T-helper 2 cell treated with Interferon-gamma antibody and Interleukin-4, amounts not matched to agents 100 ng/mL and 5 ng/mL, for 36 hours (primary cell): ENCODE data around the gene NQO2. TPM values are rescaled to one million over a fixed set of nuclear protein-coding genes. Genes with fewer than 3 reads are reported as not detected.
"Not testable (repeated sequence)": the region's sequence is repeated elsewhere in the genome, so short reads cannot be mapped to it uniquely, and the experiment has no call there.

Experiments
- intact Hi-C: fragments of 100-400 bp; cut with micrococcal nuclease; formaldehyde crosslinking; loops from one replicate; pipeline ENCODE4 v1.15.1; 2023
- total RNA-seq: library from RNA; stranded (reverse); gene quantifications from 2 replicates; pipeline ENCODE4 v1.2.3, GENCODE V29; 2022

The NQO2 gene
- total RNA-seq, 1 donor from 2014 or later = 42.4 TPM

DNA sequence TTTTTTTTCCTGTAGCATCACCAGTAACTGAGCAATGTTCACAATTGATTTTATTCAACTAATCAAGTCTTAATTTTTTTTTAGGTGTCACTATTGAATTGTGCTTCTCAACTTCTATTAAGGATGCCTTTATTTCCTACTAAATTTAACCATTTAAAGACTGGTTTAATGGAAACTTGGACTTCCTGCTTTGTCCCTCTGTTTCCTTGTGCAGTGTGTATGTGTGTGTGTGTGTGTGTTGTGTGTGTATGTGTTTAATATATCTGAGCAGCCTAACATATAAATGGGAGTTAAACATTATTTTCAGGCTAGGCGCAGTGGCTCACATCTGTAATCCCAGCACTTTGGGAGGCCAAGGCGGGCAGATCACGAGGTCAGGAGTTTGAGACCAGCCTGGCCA is 30.1 kb upstream of the NQO2 start:
- intact Hi-C loops = no loop called here

- intact Hi-C loops = no loop called here
Measured at GRCh38 chr6:2970034-2970685, 29.5 kb upstream of the NQO2 start.

DNA sequence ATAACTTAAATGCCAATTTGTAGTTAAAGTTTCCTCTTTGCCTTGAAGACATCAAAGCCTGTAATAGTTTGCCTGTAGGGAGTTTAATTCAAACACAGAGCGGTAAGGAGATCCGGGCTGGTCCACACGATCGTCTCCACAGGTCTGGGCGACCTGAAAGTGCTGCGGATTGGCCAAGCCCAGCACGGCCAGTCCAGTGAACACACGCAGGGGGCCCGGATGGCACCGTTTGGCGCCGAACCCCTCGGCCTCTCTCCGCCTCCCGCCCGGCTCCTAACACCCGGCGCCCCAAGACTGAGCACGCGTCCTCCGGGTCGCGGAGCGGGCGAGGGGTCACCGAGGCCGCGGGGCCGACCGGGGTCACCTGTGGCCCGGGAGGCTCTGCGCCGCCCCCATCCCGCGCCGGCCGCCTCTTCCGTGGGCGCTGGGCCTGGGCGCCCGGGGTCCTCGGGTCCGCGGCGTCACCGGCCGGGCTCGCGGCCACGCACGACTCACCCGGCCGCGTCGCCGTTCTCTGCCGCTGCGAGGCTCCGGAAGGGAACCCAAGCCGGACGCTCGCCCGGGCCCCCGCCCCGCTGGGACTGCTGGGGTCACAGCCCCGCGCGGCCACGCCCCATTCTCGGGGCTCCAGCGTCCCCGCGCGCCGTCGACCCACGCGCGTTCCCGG is 28.8 kb upstream of the NQO2 start:
- intact Hi-C loops = loop anchor here (1.0 kb wide), 2 partner anchors 18 to 31 kb away; no protein-coding TSS in a partner anchor

- intact Hi-C loops = loop anchor here (1.0 kb wide), 2 partner anchors 18 to 31 kb away; no protein-coding TSS in a partner anchor
Measured at GRCh38 chr6:2971420-2972218, 28.1 kb upstream of the NQO2 start, which contains the start of gene SERPINB6. Gene SERPINB6 (minus strand): TSS chr6:2971567. CDS start chr6:2959332, 12,235 bp downstream.

DNA sequence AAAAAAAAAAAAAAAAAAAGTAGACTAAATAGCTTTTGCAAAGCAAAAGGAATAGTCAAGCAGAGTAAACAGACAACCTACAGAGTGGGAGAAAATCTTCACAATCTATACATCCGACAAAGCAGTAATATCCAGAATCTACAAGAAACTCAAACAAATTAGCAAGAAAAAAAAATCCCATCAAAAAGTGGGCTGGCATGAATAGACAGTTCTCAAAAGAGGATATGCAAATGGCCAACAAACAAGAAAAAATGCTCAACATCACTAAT is 27.5 kb upstream of the NQO2 start:
- intact Hi-C loops = not testable (repeated sequence)

DNA sequence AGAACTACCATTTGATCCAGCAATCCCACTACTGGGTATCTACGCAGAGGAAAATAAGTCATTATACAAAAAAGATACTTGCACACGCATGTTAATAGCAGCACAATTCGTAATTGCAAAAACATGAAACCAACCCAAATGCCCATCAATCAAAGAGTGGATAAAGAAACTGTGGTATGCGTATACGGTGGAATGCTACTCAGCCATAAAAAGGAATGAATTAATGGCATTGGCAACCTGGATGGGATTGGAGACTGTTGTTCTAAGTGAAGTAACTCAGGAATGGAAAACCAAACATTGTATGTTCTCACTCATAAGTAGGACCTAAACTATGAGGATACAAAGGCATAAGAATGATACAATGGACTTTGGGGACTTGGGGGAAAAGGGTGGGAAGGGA is 27.0 kb upstream of the NQO2 start:
- intact Hi-C loops = not testable (repeated sequence)

DNA sequence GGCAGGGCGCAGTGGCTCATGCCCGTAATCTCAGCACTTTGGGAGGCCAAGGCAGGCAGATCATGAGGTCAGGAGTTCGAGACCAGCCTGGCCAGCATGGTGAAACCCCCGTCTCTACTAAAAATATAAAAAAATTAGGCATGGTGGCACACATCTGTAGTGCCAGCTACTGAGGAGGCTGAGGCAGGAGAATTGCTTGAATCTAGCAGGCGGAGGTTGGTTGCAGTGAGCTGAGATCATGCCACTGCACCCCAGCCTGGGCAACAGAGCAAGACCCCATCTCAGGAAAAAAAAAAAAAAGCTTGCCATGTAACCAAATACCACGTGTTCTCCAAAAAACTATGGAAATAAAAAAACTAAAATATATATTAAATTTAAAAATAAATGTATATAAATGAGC is 26.5 kb upstream of the NQO2 start:
- intact Hi-C loops = not testable (repeated sequence)

DNA sequence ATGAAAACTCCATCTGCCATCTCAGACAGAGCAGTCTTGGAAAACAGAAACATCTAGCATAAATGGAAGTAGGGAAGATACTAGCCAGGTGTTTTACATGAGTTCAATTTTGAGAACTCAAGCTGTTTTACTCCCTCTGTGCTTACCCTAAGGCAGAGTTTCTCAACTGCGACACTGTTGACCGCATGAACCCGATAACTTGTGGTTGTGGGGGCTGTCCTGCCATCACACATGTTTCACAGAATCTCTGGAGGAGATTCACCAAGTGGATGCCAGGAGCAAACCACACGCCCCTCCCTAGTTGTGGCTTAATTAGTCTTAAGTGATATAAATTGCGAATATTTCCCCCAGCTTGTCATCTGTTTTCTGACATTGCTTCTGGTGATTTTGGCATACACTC is 26.0 kb upstream of the NQO2 start:
- intact Hi-C loops = no loop called here

- intact Hi-C loops = no loop called here
Measured at GRCh38 chr6:2976060-2976459, 23.6 kb upstream of the NQO2 start.

- intact Hi-C loops = no loop called here
Measured at GRCh38 chr6:2976571-2977085, 23.1 kb upstream of the NQO2 start.

GRCh38 chr6:2977290-2977689 is 22.4 kb upstream of the NQO2 start:
- intact Hi-C loops = no loop called here

- intact Hi-C loops = no loop called here
Measured at GRCh38 chr6:2977799-2978590, 21.7 kb upstream of the NQO2 start.

DNA sequence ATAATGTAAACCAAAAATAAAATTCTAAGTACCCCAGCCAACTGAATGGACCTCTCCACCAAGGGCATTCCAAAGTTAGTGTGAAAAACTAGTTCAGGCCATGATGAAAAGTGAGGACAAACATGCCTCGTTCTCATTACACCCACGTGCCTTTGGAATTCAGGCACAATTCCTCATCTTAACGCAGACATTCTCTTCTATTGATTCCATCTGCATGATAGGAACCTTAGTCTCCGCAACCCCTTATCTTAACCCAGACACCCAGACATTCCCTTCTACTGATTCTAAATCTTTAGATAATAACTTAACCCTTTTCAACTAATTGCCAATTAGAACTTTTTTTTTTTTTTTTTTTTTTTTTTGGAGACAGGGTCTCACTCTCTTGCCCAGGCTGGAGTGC is 20.8 kb upstream of the NQO2 start:
- intact Hi-C loops = no loop called here

DNA sequence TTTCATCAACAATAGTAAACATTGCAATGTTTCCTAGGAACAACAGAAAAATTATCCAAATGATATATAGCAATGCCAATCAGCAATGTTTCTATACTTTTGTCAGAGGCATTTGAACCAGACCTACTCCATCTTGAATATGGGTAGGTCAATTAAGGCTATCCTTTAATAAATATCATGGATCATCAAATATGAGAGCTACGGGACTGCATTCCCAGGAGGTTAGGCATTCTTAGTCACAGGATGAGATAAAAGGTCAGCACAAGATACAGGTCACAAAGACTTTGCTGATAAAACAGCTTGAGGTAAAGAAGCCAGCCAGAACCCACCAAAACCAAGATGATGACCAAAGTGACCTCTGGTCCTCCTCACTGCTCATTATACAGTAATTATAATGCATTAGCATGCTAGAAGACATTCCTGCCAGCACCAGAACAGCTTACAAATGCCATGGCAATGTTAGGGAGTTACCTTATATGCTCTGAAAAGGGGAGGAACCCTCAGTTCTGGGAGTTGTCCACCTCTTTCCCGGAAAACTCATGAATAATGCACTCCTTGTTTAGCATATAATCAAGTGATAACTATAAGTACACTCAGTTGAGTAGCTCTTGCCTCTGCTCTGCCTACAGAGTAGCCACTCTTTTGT is 19.8 kb upstream of the NQO2 start:
- intact Hi-C loops = no loop called here

DNA sequence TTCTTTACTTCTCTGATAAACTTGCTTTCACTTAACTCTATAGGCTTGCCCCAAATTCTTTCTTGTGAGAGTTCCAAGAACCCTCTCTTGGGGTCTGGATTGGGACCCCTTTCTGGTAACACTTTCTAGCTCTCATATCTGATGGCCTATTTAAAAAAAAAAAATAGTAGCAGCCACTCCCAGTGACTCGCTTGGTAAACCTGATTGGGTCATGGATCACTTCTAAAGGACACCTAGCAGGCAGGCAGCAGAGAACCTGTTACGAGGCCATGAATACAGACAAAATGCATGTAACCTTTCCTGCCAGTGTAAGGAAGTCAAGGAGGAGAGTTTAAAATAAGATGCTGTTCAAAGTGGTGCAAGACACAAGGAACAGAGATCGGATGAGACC is 19.2 kb upstream of the NQO2 start:
- intact Hi-C loops = no loop called here

DNA sequence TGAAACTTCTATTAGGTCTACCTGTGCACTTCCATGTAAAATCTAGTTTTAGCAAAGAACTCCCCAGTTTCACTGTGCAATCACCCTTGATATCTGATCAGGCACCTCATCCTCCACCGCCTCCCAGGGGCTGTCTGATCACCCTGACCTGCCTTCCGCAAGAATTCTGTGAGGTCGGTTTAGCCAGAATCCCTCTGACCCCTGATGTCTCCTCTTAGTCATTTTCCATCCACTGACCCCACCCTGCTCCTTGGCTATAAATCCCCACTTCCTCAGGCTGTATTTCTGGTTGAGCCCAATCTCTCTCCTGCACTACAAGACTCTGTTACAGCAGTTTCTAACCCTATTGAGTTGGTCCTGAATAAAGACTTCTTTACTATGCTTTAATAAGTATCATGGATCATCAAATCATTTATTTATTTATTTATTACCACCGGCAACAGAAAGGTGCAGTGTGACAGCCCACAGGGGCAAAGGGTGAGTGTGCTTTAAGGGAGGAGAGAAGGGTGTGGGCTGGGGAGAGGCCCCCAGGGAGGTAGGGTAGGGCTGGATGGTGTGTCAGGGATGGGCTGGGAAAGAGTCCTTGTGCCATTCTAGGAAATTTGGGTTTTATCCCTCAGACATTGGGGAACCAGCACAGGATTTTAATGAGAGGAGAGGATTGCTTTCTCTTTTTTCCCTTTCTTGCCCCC is 17.1 kb upstream of the NQO2 start:
- intact Hi-C loops = no loop called here

- intact Hi-C loops = no loop called here
Measured at GRCh38 chr6:2984738-2985406, 14.8 kb upstream of the NQO2 start.

- intact Hi-C loops = no loop called here
Measured at GRCh38 chr6:2986722-2987221, 12.9 kb upstream of the NQO2 start.

DNA sequence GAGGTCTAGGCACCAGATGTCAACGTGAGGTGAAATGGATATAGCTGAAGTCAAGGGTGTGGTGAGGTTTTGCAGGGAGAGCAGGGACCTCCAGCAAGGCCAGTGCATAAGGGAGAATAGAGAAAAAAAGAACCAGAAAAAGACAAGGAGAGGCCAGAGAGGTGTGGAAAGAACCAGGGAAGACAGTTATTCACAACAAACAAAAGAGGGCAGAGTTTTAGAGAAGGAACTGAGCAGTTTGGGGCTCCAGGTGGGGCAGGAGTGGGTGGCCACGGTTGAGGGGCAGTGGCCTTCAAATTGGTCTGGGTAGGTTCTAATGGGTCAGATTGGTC is 11.6 kb upstream of the NQO2 start:
- intact Hi-C loops = no loop called here
